ENCODE data around the gene TSPAN7. TPM values are rescaled to one million over a fixed set of nuclear protein-coding genes. Genes with fewer than 3 reads are reported as not detected.
A peak's percentile ranks its signal among the peaks of the same experiment; 100 is the strongest.

TSPAN7 gene
- total RNA-seq, 2 donors from 2014 or later, result 8.6 to 18.8 TPM

- DNase-seq (no peak), ATAC-seq (no peak)
- 56 to 63% methylated on average over 1 of the region's 1 CpG for WGBS, 2 donors
- Histone ChIP-seq H3K4me1 (no peaks in the 10 kb centered on the region), H3K36me3 (replicated peaks in 1 of 2; ENCODE audit: insufficient read depth in 1 of 2, low read depth in 2 of 2) (no peaks in the 10 kb centered on the region), H3K9me3 (no peaks in the 10 kb centered on the region), H3K4me3 (no peak overlapping the region), H3K27ac (no peak overlapping the region), H3K27me3 (no peaks in the 10 kb centered on the region)
- TF ChIP-seq POLR2A (IDR thresholded peaks at IDR 0.05), result no peak
- TF ChIP-seq CTCF (IDR thresholded peaks at IDR 0.05), result no peak
- intact Hi-C loops (cut with DNase I), result no loop called here
Measured at GRCh38 chrX:38699696-38700095, 138.4 kb downstream of the TSPAN7 start.

- DNase-seq (no peak), ATAC-seq (no peak)
- Histone ChIP-seq H3K4me1 (no peaks in the 10 kb centered on the region), H3K9me3 (no peaks in the 10 kb centered on the region), H3K27ac (no peak overlapping the region), H3K27me3 (no peaks in the 10 kb centered on the region), H3K4me3 (no peak overlapping the region), H3K36me3 (replicated peaks in 1 of 2; ENCODE audit: insufficient read depth in 1 of 2, low read depth in 2 of 2) (no peaks in the 10 kb centered on the region)
- TF ChIP-seq CTCF (IDR thresholded peaks at IDR 0.05) (no peak), POLR2A (IDR thresholded peaks at IDR 0.05) (no peak)
- 60 to 67% methylated on average over 1 of the region's 1 CpG for WGBS, 2 donors
- intact Hi-C loops (cut with DNase I), result no loop called here
Measured at GRCh38 chrX:38701073-38701472, 139.7 kb downstream of the TSPAN7 start.

- DNase-seq (no peak), ATAC-seq (no peak)
- Histone ChIP-seq H3K36me3 (replicated peaks in 1 of 2; ENCODE audit: insufficient read depth in 1 of 2, low read depth in 2 of 2) (no peaks in the 10 kb centered on the region), H3K4me1 (no peaks in the 10 kb centered on the region), H3K9me3 (no peaks in the 10 kb centered on the region), H3K27ac (no peak overlapping the region), H3K27me3 (no peaks in the 10 kb centered on the region), H3K4me3 (no peak overlapping the region)
- intact Hi-C loops (cut with DNase I), result no loop called here
- 63 to 64% methylated on average over 2 of the region's 2 CpGs for WGBS, 2 donors
- TF ChIP-seq POLR2A (IDR thresholded peaks at IDR 0.05), result no peak
- no peak for TF ChIP-seq CTCF (IDR thresholded peaks at IDR 0.05)
Measured at GRCh38 chrX:38704146-38704882, 143.0 kb downstream of the TSPAN7 start.

GRCh38 chrX:38717871-38718270, 156.5 kb downstream of the TSPAN7 start:
- H3K36me3 ChIP-seq (replicated peaks in 1 of 2; ENCODE audit: insufficient read depth in 1 of 2, low read depth in 2 of 2), result no peaks in the 10 kb centered on the region
- ATAC-seq (no peak), DNase-seq (peak in 2 of 4 donors; percentile 4 to 11)
- H3K4me1 ChIP-seq, result no peaks in the 10 kb centered on the region
- no peaks in the 10 kb centered on the region for H3K27me3 ChIP-seq
- H3K9me3 ChIP-seq, result no peaks in the 10 kb centered on the region
- WGBS, 2 donors, result 7 to 11% methylated on average over 1 of the region's 1 CpG
- intact Hi-C loops (cut with DNase I), result no loop called here
- TF ChIP-seq CTCF (IDR thresholded peaks at IDR 0.05) (peak in 4 of 7 experiments; percentile 19 to 41 (median 22)), POLR2A (IDR thresholded peaks at IDR 0.05) (no peak)
- no peak overlapping the region for H3K27ac ChIP-seq
- no peak overlapping the region for H3K4me3 ChIP-seq

GRCh38 chrX:38718311-38718710, 157.0 kb downstream of the TSPAN7 start:
- no peaks in the 10 kb centered on the region for H3K36me3 ChIP-seq (replicated peaks in 1 of 2; ENCODE audit: insufficient read depth in 1 of 2, low read depth in 2 of 2)
- intact Hi-C loops (cut with DNase I), result no loop called here
- H3K9me3 ChIP-seq, result no peaks in the 10 kb centered on the region
- no peak overlapping the region for H3K27ac ChIP-seq
- DNase-seq (no peak), ATAC-seq (no peak)
- 55 to 70% methylated on average over 1 of the region's 1 CpG for WGBS, 2 donors
- H3K4me1 ChIP-seq, result no peaks in the 10 kb centered on the region
- H3K4me3 ChIP-seq, result no peak overlapping the region
- no peaks in the 10 kb centered on the region for H3K27me3 ChIP-seq
- TF ChIP-seq POLR2A (IDR thresholded peaks at IDR 0.05) (no peak), CTCF (IDR thresholded peaks at IDR 0.05) (no peak)
